NCI-H748 treated with DMSO at 0.1 percent for 48 hours (cell line): Measurements from ENCODE around the gene IL22RA1.

Experiments
- DNase-seq: peaks from one replicate; lab custom pipeline; 2025; lab: John Stamatoyannopoulos, UW

IL22RA1 gene

GRCh38 chr1:24136956-24137539 lies 5.9 kb downstream of the IL22RA1 start:
- no peak for DNase-seq

- DNase-seq: no peak
Observed at GRCh38 chr1:24134376-24134775, 8.6 kb downstream of the IL22RA1 start.

- no peak for DNase-seq
Observed at GRCh38 chr1:24133819-24134218, 9.1 kb downstream of the IL22RA1 start.

- no peak for DNase-seq
Observed at GRCh38 chr1:24130385-24130784, 12.6 kb downstream of the IL22RA1 start.

- DNase-seq: no peak
Observed at GRCh38 chr1:24127801-24128363, 15.1 kb downstream of the IL22RA1 start.

- no peak for DNase-seq
Observed at GRCh38 chr1:24127134-24127800, 15.7 kb downstream of the IL22RA1 start.

- DNase-seq: no peak
Observed at GRCh38 chr1:24126672-24127023, 16.3 kb downstream of the IL22RA1 start.

- no peak for DNase-seq
Observed at GRCh38 chr1:24126018-24126671, 16.8 kb downstream of the IL22RA1 start.

GRCh38 chr1:24125456-24125855 lies 17.5 kb downstream of the IL22RA1 start:
- DNase-seq: no peak

GRCh38 chr1:24124980-24125379 lies 18.0 kb downstream of the IL22RA1 start:
- no peak for DNase-seq

GRCh38 chr1:24123611-24124010 lies 19.3 kb downstream of the IL22RA1 start:
- no peak for DNase-seq

GRCh38 chr1:24122776-24123175 lies 20.2 kb downstream of the IL22RA1 start:
- no peak for DNase-seq

GRCh38 chr1:24121406-24121805 lies 21.5 kb downstream of the IL22RA1 start:
- DNase-seq: no peak

- no peak for DNase-seq
Observed at GRCh38 chr1:24120965-24121364, 22.0 kb downstream of the IL22RA1 start.

GRCh38 chr1:24119859-24120756 lies 22.8 kb downstream of the IL22RA1 start:
- DNase-seq: no peak

GRCh38 chr1:24119489-24119858 lies 23.5 kb downstream of the IL22RA1 start:
- no peak for DNase-seq

GRCh38 chr1:24118410-24119242 lies 24.3 kb downstream of the IL22RA1 start:
- DNase-seq: no peak

- no peak for DNase-seq
Observed at GRCh38 chr1:24117722-24118409, 25.1 kb downstream of the IL22RA1 start.

- DNase-seq: no peak
Observed at GRCh38 chr1:24117132-24117531, 25.8 kb downstream of the IL22RA1 start.

GRCh38 chr1:24114753-24115152 lies 28.2 kb downstream of the IL22RA1 start:
- DNase-seq: no peak

- no peak for DNase-seq
Observed at GRCh38 chr1:24113641-24114033, 29.3 kb downstream of the IL22RA1 start.
